Central memory CD8-positive, alpha-beta T cell (primary cell): Measurements from ENCODE around the gene MTOR.

Source experiments
- ATAC-seq: fragments of 150-1000 bp; cut with Tn5 transposase; replicated peaks from 2 replicates; pipeline ENCODE4 v1.10.0; 2022; ENCODE audit warnings: mild to moderate bottlenecking, moderate FRiP score, moderate number of reproducible peaks; ENCODE audit not compliant: poor library complexity, severe bottlenecking; ENCODE audit errors: extremely low read depth
- DNase-seq, 2 donors: peaks; one replicate each; pipeline ENCODE4 v3.0.0; 2021; ENCODE audit warnings: low spot score in 2 of 2
- H3K27ac Mint-ChIP-seq: one replicate; pipeline ENCODE4 v1.8.0; 2022; ENCODE audit warnings: low read depth, mild to moderate bottlenecking, moderate library complexity, mixed read lengths
- H3K27me3 Mint-ChIP-seq: one replicate; pipeline ENCODE4 v1.8.0; 2022; ENCODE audit warnings: mixed read lengths
- H3K36me3 Mint-ChIP-seq: one replicate; pipeline ENCODE4 v1.8.0; 2022; ENCODE audit warnings: mild to moderate bottlenecking, moderate library complexity, mixed read lengths; ENCODE audit not compliant: insufficient read depth
- H3K4me1 Mint-ChIP-seq: one replicate; pipeline ENCODE4 v1.8.0; 2022; ENCODE audit warnings: mixed read lengths
- H3K4me3 Mint-ChIP-seq: one replicate; pipeline ENCODE4 v1.8.0; 2022; ENCODE audit warnings: mild to moderate bottlenecking, moderate library complexity, mixed read lengths
- H3K9me3 Mint-ChIP-seq: one replicate; pipeline ENCODE4 v1.8.0; 2022; ENCODE audit warnings: mixed read lengths

Gene MTOR

DNA sequence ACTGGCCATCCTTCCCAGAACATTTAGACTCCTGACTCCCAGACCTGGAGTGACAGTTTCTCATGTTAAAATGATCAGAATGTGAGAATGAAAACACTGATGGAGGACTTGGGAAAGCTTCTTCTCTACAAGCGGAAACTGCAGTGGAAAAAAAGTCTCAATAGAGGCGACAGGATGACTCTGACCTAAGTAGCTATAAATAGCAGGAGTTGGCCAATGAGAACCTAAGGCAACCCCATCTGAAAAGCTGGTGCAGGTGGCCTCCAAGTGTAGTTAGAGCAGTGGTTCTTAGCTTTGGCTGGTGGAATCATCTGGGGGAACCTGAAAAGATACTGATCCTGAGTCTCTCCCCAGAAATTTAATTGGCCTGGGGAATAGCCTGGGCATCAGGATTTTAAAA lies 118.4 kb downstream of the MTOR start:
- Mint-ChIP-seq H3K9me3 (no peaks in the 10 kb centered on the region), H3K36me3 (peaks cover 29% of the 10 kb centered on the region), H3K4me1 (no peaks in the 10 kb centered on the region), H3K4me3 (no peak overlapping the region), H3K27ac (no peak overlapping the region), H3K27me3 (no peaks in the 10 kb centered on the region)
- ATAC-seq (no peak), DNase-seq (no peak)

DNA sequence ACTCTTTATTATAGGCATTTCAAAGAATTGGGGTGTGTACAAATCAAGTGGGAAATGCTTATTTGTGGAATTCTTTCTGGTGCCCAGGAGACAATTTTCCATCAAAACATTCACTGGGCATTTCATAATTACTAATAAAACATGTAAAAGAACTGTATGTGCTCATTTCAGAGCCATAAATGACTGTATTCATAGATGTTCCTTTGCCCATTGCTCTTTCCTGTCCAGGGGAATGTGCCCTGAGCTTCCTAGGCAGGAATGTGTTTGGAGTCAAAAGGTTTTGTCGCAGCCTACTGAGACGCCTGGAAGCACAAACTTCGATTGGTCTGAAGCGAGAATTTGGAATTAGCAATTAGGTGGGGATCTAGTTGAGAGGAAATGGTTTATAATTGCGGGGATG lies 119.0 kb downstream of the MTOR start:
- DNase-seq: no peak
- Mint-ChIP-seq H3K36me3 (peaks cover 27% of the 10 kb centered on the region), H3K27ac (no peak overlapping the region), H3K4me1 (no peaks in the 10 kb centered on the region), H3K9me3 (no peaks in the 10 kb centered on the region), H3K4me3 (no peak overlapping the region), H3K27me3 (no peaks in the 10 kb centered on the region)
- no peak for ATAC-seq

DNA sequence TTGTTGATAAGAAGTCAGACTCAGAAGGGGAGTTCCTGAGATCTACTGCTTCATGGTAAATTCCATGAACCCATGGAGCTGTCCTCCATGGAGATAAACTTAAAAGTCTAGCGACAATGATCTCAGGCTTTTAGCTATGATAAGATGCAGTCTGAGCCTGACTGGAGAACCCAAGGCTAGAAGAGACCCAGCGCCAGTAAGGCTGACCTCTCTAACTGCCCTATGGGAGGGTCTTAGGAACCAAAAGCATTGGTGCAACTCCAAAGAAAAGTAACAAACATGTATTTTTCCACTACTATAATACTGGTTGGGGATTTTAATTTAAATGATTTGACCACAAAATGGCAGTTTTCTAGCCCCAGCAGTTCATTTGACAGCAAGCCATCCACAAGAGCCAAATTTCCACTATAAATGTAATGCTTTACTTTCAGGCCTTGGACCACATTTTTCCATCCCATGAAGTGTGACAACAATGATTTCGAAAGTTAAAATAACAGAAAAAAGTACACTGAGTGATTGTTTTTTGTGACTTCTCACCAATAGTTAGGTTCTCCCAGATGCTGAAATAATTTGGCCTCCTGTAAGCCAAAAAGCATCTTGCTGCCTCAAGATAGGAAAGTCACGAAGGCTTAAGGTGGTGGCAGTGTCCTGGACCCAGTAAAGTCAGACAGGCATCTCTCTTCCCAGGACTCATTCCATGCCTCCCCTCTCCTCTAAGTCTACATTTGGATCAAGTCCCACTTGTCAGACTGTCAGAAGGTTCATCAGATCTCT lies 119.5 kb downstream of the MTOR start:
- DNase-seq (no peak), ATAC-seq (no peak)
- peaks cover 23% of the 10 kb centered on the region for H3K36me3 Mint-ChIP-seq
- H3K4me1 Mint-ChIP-seq: no peaks in the 10 kb centered on the region
- no peak overlapping the region for H3K27ac Mint-ChIP-seq
- H3K27me3 Mint-ChIP-seq: no peaks in the 10 kb centered on the region
- H3K9me3 Mint-ChIP-seq: no peaks in the 10 kb centered on the region
- no peak overlapping the region for H3K4me3 Mint-ChIP-seq

DNA sequence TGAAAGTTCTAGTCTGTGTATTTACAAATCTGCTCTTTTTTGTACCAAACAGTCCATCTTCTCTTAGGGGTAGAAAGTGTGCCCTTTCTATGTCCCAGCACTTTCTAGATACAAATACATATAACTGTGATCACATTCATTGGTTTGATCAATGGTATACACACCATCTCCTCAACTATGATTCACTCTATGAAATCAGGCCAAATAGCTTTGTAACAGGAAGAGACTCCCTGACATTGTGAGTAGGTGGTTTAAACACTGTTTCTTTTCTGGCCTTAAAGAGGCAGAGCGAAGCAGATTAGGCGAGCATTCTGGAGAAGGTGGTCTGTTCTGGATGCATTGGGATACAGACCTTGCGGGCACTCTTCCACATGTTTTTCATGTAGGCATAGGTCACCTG lies 123.4 kb downstream of the MTOR start:
- Mint-ChIP-seq H3K4me1 (no peaks in the 10 kb centered on the region), H3K27ac (no peak overlapping the region), H3K36me3 (peaks cover 27% of the 10 kb centered on the region), H3K4me3 (no peak overlapping the region), H3K27me3 (no peaks in the 10 kb centered on the region), H3K9me3 (no peaks in the 10 kb centered on the region)
- ATAC-seq: no peak
- DNase-seq: no peak

DNA sequence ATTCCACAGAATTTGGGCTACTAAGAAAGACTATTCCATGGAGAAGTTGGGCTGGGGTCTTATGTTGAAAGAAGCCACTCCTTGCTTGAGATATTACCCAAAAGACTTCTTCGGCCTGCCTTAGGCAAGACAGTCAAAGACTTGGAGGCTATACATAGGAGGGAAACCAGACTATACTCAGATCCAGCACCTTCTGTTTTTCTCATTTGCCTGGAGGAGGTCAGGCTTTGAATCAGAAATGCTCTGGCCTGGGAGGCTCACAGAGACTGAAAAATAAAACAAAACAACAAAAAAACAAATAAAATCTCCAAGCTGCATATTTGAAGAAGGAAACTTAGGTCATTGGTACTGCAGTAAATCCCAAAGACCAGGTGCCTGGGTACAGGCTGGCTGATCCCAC lies 124.3 kb downstream of the MTOR start:
- DNase-seq: no peak
- no peaks in the 10 kb centered on the region for H3K9me3 Mint-ChIP-seq
- H3K36me3 Mint-ChIP-seq: peaks cover 26% of the 10 kb centered on the region
- no peaks in the 10 kb centered on the region for H3K4me1 Mint-ChIP-seq
- no peaks in the 10 kb centered on the region for H3K27me3 Mint-ChIP-seq
- no peak overlapping the region for H3K27ac Mint-ChIP-seq
- no peak overlapping the region for H3K4me3 Mint-ChIP-seq
- no peak for ATAC-seq

DNA sequence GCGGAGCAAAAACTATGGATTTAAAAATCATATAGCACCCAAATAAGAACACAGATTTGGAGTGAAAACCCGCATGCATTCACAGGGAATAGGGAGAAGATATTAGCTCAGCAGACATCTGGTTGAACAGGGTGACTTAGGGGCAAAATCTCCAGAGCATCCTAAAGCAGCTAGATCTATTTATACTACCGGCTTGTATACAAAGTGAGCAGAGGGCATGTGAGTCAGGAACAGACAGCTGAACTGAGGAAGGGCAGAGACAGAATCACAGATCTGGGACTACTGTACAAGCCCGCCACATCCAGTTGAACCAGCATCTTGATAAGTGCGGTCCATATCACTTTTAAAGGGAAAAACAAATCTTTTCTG lies 127.5 kb downstream of the MTOR start:
- Mint-ChIP-seq H3K9me3 (no peaks in the 10 kb centered on the region), H3K4me1 (no peaks in the 10 kb centered on the region), H3K27ac (no peak overlapping the region), H3K4me3 (no peak overlapping the region), H3K27me3 (no peaks in the 10 kb centered on the region), H3K36me3 (peaks cover 40% of the 10 kb centered on the region)
- ATAC-seq (no peak), DNase-seq (no peak)

DNA sequence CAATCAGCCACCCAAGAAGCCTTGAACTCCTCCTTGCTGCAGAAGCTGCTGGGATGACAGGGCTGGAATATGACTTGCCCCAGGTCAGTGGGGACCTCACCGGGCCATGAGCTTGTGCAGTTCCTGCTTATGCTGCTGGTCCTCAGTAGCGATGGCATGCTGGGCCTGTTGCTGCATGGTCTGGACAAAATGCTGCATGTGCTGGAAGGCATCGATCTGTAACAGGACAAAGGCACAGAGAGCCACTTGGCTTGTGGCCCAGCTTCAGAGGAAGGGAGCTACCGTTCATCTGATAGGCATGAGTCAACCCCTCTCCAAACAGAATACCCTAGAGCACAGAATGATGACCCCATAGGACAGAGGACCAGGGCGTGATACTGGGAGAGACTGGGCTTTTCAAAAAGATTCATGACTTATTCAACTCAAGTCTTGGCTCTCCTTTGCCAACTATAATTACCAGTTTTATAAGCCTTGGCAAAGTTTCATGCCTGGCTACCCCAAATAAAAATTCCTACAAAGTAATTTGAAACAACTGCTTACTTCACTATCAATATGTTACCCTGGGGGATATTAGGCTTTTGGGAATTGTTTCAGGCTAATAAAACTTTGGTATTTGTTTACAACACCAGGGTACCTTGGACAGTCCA lies 128.0 kb downstream of the MTOR start:
- no peaks in the 10 kb centered on the region for H3K27me3 Mint-ChIP-seq
- no peaks in the 10 kb centered on the region for H3K9me3 Mint-ChIP-seq
- ATAC-seq (no peak), DNase-seq (no peak)
- H3K4me1 Mint-ChIP-seq: no peaks in the 10 kb centered on the region
- H3K4me3 Mint-ChIP-seq: no peak overlapping the region
- H3K27ac Mint-ChIP-seq: no peak overlapping the region
- peaks cover 37% of the 10 kb centered on the region for H3K36me3 Mint-ChIP-seq

DNA sequence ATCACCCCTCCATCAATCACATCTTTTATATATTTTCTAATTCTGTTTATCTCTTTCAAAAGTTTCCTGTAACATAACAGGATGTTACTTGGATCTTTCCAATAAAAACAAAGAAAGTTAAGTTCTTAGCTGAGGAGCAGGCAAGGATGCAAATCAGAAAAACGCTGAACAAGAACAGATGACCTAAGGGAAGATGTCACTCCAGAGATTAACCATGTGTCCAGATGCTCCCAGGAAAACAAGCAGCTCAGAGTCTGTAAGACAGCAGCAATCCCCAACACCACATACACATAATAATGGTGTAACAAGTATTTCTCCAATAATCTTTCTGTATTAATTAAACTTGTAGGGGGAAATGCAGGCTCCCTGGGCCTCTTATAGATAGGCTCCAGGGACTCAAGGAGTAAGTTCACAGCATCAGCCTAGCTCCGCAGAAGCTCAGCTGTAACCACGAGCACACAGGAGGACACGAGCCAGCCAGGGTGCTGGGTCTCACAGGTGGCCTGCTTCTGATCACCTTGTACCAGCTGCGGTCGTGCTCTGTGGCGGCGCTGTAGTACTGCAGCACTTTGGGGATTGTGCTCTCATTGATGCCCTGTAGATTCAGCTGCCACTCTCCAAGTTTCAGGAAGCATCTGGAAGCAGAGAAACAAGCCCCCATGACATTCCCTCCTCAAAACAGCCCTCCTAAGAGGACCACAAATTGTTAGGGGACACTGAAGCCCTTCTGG lies 129.6 kb downstream of the MTOR start:
- ATAC-seq: no peak
- no peak overlapping the region for H3K27ac Mint-ChIP-seq
- H3K4me1 Mint-ChIP-seq: no peaks in the 10 kb centered on the region
- no peak for DNase-seq
- H3K36me3 Mint-ChIP-seq: peaks cover 44% of the 10 kb centered on the region
- no peaks in the 10 kb centered on the region for H3K9me3 Mint-ChIP-seq
- H3K4me3 Mint-ChIP-seq: no peak overlapping the region
- H3K27me3 Mint-ChIP-seq: no peaks in the 10 kb centered on the region

DNA sequence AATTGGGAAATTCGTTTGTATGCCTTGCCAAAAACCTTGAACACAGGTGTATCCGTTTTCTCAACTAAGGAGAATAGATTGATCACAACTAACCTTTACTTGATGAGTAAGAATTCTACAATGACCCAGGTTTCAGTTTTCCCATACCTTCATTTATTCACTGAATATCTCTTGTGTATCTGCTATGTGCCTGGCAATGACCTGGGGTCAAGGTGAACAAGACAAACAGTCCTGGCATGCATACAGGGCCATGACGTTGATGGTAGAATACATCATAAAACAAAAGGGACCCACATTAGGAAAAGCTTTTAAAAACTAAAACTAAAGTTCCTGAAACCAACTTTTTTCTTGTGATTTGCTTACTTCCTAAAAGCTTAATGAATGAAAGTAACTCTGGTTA lies 130.5 kb downstream of the MTOR start:
- no peak overlapping the region for H3K27ac Mint-ChIP-seq

DNA sequence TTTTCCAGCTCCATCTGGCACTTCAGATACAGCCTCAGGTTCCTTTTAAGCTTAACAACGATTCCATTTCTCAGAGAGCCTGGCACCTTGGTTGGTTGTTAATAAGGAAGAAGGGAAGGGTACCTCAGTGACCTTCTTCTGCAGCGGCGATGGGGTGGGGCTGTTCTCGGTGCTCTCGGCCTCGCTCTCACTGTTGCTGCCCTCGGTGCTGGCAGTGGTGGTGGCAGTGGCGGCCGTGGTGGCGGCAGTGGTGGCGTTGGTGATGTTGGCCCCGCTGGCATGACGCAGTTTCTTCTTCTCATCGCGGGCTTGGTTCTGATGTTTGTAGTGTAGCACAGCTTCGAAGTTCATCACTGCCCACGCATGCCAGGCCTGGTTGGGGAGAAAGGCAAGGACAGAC lies 131.9 kb downstream of the MTOR start:
- no peak overlapping the region for H3K27ac Mint-ChIP-seq
- H3K36me3 Mint-ChIP-seq: peaks cover 61% of the 10 kb centered on the region
- no peak for ATAC-seq
- DNase-seq: no peak
- no peak overlapping the region for H3K4me3 Mint-ChIP-seq
- no peaks in the 10 kb centered on the region for H3K9me3 Mint-ChIP-seq
- no peaks in the 10 kb centered on the region for H3K4me1 Mint-ChIP-seq
- H3K27me3 Mint-ChIP-seq: no peaks in the 10 kb centered on the region

More for the DNA sequence above, 130.5 kb downstream of the MTOR start:
- H3K27me3 Mint-ChIP-seq: no peaks in the 10 kb centered on the region
- no peak overlapping the region for H3K4me3 Mint-ChIP-seq
- ATAC-seq: no peak
- no peaks in the 10 kb centered on the region for H3K9me3 Mint-ChIP-seq
- peaks cover 51% of the 10 kb centered on the region for H3K36me3 Mint-ChIP-seq
- H3K4me1 Mint-ChIP-seq: no peaks in the 10 kb centered on the region
- DNase-seq: no peak

DNA sequence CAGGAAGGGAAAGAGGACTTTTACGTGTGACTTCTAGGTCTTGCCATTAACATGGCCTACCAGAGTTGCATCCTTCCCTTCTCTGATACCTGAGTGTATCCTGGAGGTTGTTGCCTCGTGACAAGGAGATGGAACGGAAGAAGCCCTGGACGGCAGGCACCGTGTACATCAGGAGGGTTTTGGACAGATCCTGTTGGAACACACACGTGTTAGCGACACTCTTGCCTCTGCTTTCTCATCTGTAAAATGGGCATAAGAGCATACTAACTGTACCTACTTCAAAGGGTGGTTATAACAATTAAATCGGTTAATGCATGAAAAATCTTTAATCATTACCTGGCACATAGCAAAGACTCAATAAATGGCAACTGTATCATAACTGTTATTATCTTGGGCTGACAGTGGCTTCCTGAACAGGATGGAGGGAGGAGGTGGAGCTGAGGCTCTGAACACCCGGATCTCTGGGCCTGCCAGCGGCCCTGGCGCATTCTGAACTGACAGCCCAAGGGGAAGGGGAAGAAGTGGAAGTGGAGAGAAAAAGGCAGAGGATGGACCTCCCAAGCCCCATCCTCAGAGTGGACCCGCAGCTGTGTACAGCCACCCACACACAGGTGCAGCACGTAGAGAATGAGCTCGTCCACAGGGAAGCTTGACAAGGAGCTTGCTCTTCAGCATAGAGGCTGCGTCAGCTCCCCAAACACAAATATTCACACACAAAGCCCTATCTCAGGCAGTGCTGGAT lies 132.5 kb downstream of the MTOR start:
- Mint-ChIP-seq H3K27me3 (no peaks in the 10 kb centered on the region), H3K9me3 (no peaks in the 10 kb centered on the region), H3K27ac (no peak overlapping the region), H3K4me3 (no peak overlapping the region), H3K36me3 (peaks cover 62% of the 10 kb centered on the region), H3K4me1 (no peaks in the 10 kb centered on the region)
- DNase-seq (no peak), ATAC-seq (no peak)

DNA sequence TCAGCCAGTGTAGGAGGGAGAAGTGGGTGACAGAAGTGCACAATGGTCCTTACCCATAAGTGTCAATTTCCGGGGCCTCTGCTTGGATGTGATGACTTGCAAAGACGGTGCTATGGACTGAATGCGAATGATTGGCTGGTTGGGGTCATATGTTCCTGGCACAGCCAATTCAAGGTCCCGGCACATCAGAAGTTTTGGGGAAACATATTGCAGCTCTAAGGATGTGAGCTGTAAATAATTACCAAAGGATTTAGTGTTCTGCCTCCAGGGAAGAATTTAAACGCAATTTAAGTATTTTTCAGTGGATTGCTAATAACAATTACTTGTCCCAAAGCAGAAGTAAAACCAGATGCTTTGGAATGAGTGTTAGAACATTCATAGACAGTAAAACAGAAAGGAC lies 135.8 kb downstream of the MTOR start:
- no peak for ATAC-seq
- no peak overlapping the region for H3K27ac Mint-ChIP-seq
- no peak for DNase-seq
- H3K4me3 Mint-ChIP-seq: no peak overlapping the region
- no peaks in the 10 kb centered on the region for H3K9me3 Mint-ChIP-seq
- H3K4me1 Mint-ChIP-seq: no peaks in the 10 kb centered on the region
- H3K36me3 Mint-ChIP-seq: peaks cover 65% of the 10 kb centered on the region
- H3K27me3 Mint-ChIP-seq: no peaks in the 10 kb centered on the region
